Measurements from ENCODE around the gene IGSF21.

The IGSF21 gene

DNA sequence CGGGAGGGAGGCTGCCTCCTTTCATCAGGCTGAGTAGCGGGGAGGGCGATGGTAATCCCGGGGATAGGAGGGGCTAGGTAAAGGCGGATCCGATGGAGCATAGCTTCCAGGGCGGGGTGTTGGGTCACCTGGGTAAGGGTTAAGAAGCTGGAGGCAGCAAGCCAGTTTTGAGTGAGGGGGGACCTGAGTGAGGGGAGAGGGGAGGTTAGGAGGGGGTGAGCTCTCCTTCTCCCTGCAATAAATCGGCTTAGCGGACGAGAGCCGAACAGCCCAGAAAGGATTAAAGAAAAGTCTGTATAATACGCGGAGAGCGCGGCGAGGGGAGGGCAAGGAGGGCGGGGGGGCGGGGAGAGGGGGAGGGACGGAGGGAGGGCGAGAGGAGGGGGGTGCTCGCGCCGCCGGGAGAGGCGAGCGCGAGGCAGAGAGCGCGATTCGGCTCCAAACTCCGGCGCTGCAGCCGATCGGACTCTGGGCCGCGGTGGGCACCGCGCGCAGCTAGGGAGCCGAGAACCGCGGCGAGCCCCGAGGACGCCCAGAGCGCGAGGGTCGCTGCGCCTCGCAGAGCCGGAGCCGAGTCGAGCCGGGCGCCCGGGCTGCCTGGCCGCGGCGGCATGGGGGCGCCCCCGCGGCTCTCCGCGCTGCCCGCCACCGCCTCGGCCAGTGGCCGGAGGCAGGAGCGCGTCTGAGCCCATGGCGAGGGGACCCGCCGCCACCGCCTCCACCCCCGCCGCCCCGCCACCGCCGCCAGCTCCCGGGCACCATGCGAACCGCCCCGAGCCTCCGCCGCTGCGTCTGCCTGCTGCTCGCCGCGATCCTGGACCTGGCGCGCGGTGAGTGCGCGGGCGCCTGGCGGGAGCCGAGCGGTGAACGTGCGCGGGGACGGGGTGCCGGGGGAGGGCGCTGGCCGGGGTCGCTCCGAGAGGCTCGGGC lies at the start of gene IGSF21:
Gene IGSF21, plus strand, starts transcription at position 430 of the 930 bp plus-strand sequence. Its CDS starts 331 bp downstream, at position 761.
- no peak for TF ChIP-seq ZBTB7A (IDR thresholded peaks at IDR 0.05; ENCODE audit: low read depth)
- TF ChIP-seq TAF1 (IDR thresholded peaks at IDR 0.05; ENCODE audit: low read depth), result no peak
- TF ChIP-seq EP300 (IDR thresholded peaks at IDR 0.05; ENCODE audit: borderline replicate concordance), result no peak
- TF ChIP-seq, protein P1, sequence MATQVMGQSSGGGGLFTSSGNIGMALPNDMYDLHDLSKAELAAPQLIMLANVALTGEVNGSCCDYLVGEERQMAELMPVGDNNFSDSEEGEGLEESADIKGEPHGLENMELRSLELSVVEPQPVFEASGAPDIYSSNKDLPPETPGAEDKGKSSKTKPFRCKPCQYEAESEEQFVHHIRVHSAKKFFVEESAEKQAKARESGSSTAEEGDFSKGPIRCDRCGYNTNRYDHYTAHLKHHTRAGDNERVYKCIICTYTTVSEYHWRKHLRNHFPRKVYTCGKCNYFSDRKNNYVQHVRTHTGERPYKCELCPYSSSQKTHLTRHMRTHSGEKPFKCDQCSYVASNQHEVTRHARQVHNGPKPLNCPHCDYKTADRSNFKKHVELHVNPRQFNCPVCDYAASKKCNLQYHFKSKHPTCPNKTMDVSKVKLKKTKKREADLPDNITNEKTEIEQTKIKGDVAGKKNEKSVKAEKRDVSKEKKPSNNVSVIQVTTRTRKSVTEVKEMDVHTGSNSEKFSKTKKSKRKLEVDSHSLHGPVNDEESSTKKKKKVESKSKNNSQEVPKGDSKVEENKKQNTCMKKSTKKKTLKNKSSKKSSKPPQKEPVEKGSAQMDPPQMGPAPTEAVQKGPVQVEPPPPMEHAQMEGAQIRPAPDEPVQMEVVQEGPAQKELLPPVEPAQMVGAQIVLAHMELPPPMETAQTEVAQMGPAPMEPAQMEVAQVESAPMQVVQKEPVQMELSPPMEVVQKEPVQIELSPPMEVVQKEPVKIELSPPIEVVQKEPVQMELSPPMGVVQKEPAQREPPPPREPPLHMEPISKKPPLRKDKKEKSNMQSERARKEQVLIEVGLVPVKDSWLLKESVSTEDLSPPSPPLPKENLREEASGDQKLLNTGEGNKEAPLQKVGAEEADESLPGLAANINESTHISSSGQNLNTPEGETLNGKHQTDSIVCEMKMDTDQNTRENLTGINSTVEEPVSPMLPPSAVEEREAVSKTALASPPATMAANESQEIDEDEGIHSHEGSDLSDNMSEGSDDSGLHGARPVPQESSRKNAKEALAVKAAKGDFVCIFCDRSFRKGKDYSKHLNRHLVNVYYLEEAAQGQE (IDR thresholded peaks at IDR 0.05; ENCODE audit: low read depth), result no peak
- TF ChIP-seq CEBPB (IDR thresholded peaks at IDR 0.05), result no peak
- TF ChIP-seq USF1 (IDR thresholded peaks at IDR 0.05), result no peak
- TF ChIP-seq TEAD4 (IDR thresholded peaks at IDR 0.05), result no peak
- TF ChIP-seq FOXM1 (IDR thresholded peaks at IDR 0.05; ENCODE audit: borderline replicate concordance, low read depth), result no peak
- no peak for TF ChIP-seq NFIC (IDR thresholded peaks at IDR 0.05)
- no peak for TF ChIP-seq MAX (IDR thresholded peaks at IDR 0.05)
- no peak for TF ChIP-seq RAD21 (IDR thresholded peaks at IDR 0.05; ENCODE audit: low read depth)
- TF ChIP-seq YY1 (IDR thresholded peaks at IDR 0.05; ENCODE audit: low read depth), result no peak
- TF ChIP-seq CREB1 (IDR thresholded peaks at IDR 0.05; ENCODE audit: low read depth), result no peak

- no peak for TF ChIP-seq TEAD4 (IDR thresholded peaks at IDR 0.05)
- TF ChIP-seq EP300 (IDR thresholded peaks at IDR 0.05; ENCODE audit: borderline replicate concordance), result no peak
- no peak for TF ChIP-seq YY1 (IDR thresholded peaks at IDR 0.05; ENCODE audit: low read depth)
- TF ChIP-seq EGR1 (IDR thresholded peaks at IDR 0.05), result no peak
- TF ChIP-seq FOXM1 (IDR thresholded peaks at IDR 0.05; ENCODE audit: borderline replicate concordance, low read depth), result no peak
- no peak for TF ChIP-seq CEBPB (IDR thresholded peaks at IDR 0.05)
- TF ChIP-seq, protein P1 (IDR thresholded peaks at IDR 0.05; ENCODE audit: low read depth), result no peak
- no peak for TF ChIP-seq MAX (IDR thresholded peaks at IDR 0.05)
- no peak for TF ChIP-seq TCF12 (IDR thresholded peaks at IDR 0.05; ENCODE audit: low read depth)
Observed at GRCh38 chr1:18058206-18058921, 49.2 kb upstream of the IGSF21 start.

- no peak for TF ChIP-seq TCF12 (IDR thresholded peaks at IDR 0.05; ENCODE audit: low read depth)
Observed at GRCh38 chr1:18058981-18059605, 48.5 kb upstream of the IGSF21 start.

DNA sequence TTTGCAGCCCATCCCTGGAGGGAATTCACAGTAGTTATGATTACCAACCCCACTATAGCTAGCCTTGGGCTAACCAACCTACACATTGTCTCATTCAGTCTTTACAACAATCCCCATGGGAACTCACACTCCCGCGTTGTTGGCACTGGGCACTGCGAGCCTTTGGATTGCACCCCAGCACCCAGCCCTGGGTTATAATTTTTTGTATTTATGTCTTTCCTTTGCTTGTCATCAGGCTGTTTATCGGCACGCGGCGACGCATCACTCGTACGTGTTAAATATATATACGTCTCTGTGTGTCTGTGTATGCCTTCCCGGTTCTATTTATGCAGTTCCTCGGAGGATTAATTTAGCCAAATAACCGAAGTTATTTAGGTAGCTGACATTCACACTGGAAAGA lies 47.2 kb upstream of the IGSF21 start:
- TF ChIP-seq MAX (IDR thresholded peaks at IDR 0.05) (no peak), EGR1 (IDR thresholded peaks at IDR 0.05) (no peak), CREB1 (IDR thresholded peaks at IDR 0.05; ENCODE audit: low read depth) (no peak), TAF1 (IDR thresholded peaks at IDR 0.05; ENCODE audit: low read depth) (no peak), NFIC (IDR thresholded peaks at IDR 0.05) (no peak)

DNA sequence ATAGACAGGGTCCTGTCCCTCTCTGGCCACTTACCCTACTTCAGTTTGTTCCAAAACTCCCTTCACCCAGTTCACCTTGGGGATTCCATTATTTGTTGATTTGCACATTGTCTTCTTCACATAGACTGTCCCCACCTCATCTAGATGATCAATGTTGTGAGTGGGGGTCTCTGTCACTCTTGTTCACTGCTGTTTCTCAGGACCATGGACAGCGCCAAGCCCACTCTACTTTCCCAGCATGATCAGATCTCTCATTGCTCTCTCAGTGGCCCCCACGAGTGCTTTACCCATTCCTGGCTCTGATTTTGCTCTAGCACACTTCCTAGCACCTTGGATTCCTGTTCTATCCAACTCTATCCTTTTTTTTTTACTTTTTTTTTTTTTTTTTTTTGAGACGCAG lies 45.4 kb upstream of the IGSF21 start:
- TF ChIP-seq, protein P1 (IDR thresholded peaks at IDR 0.05; ENCODE audit: low read depth), result peak; percentile 78
- TF ChIP-seq YY1 (IDR thresholded peaks at IDR 0.05; ENCODE audit: low read depth), result no peak

Measured in Ishikawa (cell line).